ENCODE measurements around the gene PATJ.
"Not testable (repeated sequence)": the region's sequence is repeated elsewhere in the genome, so short reads cannot be mapped to it uniquely, and the experiment has no call there.

The PATJ gene

GRCh38 chr1:62185233-62185632 is 443.0 kb downstream of the PATJ start:
- peaks cover 10% of the 10 kb centered on the region for H3K79me1 ChIP-seq (ENCODE audit: low read length)
- H3K4me3 ChIP-seq (ENCODE audit: low read depth, low read length); H2AFZ ChIP-seq (ENCODE audit: insufficient read depth, low read length, poor library complexity); H3K27ac ChIP-seq (ENCODE audit: low read depth, low read length); H4K91ac ChIP-seq (ENCODE audit: low read depth, low read length); H3K23ac ChIP-seq (ENCODE audit: low read length); H3K27me3 ChIP-seq (ENCODE audit: insufficient read depth, low read length); H2BK5ac ChIP-seq (ENCODE audit: low read depth, low read length, poor library complexity); H3K9me3 ChIP-seq (ENCODE audit: insufficient read depth, low read depth, low read length); H2BK120ac ChIP-seq (ENCODE audit: insufficient read depth, low read length, poor library complexity); H3K4ac ChIP-seq (ENCODE audit: low read depth, low read length); H3K79me2 ChIP-seq (ENCODE audit: control insufficient read depth, insufficient read depth, low read length, poor library complexity); H3K18ac ChIP-seq (ENCODE audit: low read length); H4K12ac ChIP-seq (ENCODE audit: low read depth, low read length); H3K9ac ChIP-seq (ENCODE audit: low read length); H2AK5ac ChIP-seq (ENCODE audit: low read length); H2BK12ac ChIP-seq (ENCODE audit: low read length); H3K4me2 ChIP-seq (ENCODE audit: low read length); H3K14ac ChIP-seq (ENCODE audit: low read length); H3K36me3 ChIP-seq (ENCODE audit: control insufficient read depth in 1 of 2, insufficient read depth in 2 of 2, low read length in 2 of 2); H4K8ac ChIP-seq (ENCODE audit: low read depth, low read length): not testable (repeated sequence)
- no CpG with 5 or more reads among the region's 6 CpGs for WGBS (ENCODE audit: extremely low coverage, insufficient coverage, insufficient read length)
- H3K4me1 ChIP-seq (ENCODE audit: control insufficient read depth in 1 of 2, insufficient read depth in 2 of 2, low read length in 2 of 2), result peaks cover 3 to 13% of the 10 kb centered on the region in 2 experiments
- DNase-seq, result peak in 1 of 2 donors; percentile 6

GRCh38 chr1:62185677-62186076 is 443.4 kb downstream of the PATJ start:
- H4K91ac ChIP-seq (ENCODE audit: low read depth, low read length), result no peak overlapping the region
- no peak overlapping the region for H3K9ac ChIP-seq (ENCODE audit: low read length)
- H4K8ac ChIP-seq (ENCODE audit: low read depth, low read length), result no peak overlapping the region
- WGBS (ENCODE audit: extremely low coverage, insufficient coverage, insufficient read length), result no CpG with 5 or more reads among the region's 3 CpGs
- no peak overlapping the region for H2AK5ac ChIP-seq (ENCODE audit: low read length)
- H3K27me3 ChIP-seq (ENCODE audit: insufficient read depth, low read length), result no peaks in the 10 kb centered on the region
- no peaks in the 10 kb centered on the region for H3K9me3 ChIP-seq (ENCODE audit: insufficient read depth, low read depth, low read length)
- peaks cover 3 to 12% of the 10 kb centered on the region in 2 experiments for H3K4me1 ChIP-seq (ENCODE audit: control insufficient read depth in 1 of 2, insufficient read depth in 2 of 2, low read length in 2 of 2)
- no peak overlapping the region for H3K18ac ChIP-seq (ENCODE audit: low read length)
- no peak overlapping the region for H2BK5ac ChIP-seq (ENCODE audit: low read depth, low read length, poor library complexity)
- no peak overlapping the region for H3K27ac ChIP-seq (ENCODE audit: low read depth, low read length)
- H3K79me2 ChIP-seq (ENCODE audit: control insufficient read depth, insufficient read depth, low read length, poor library complexity), result no peaks in the 10 kb centered on the region
- H3K79me1 ChIP-seq (ENCODE audit: low read length), result peaks cover 8% of the 10 kb centered on the region
- H3K4ac ChIP-seq (ENCODE audit: low read depth, low read length), result no peak overlapping the region
- no peak overlapping the region for H3K14ac ChIP-seq (ENCODE audit: low read length)
- no peak overlapping the region for H2AFZ ChIP-seq (ENCODE audit: insufficient read depth, low read length, poor library complexity)
- no peak overlapping the region for H3K23ac ChIP-seq (ENCODE audit: low read length)
- no peak overlapping the region for H3K4me2 ChIP-seq (ENCODE audit: low read length)
- H3K4me3 ChIP-seq (ENCODE audit: low read depth, low read length), result no peak overlapping the region
- DNase-seq, result no peak
- H3K36me3 ChIP-seq (ENCODE audit: control insufficient read depth in 1 of 2, insufficient read depth in 2 of 2, low read length in 2 of 2), result no peaks in the 10 kb centered on the region
- no peak overlapping the region for H2BK12ac ChIP-seq (ENCODE audit: low read length)
- H4K12ac ChIP-seq (ENCODE audit: low read depth, low read length), result no peak overlapping the region
- no peak overlapping the region for H2BK120ac ChIP-seq (ENCODE audit: insufficient read depth, low read length, poor library complexity)

GRCh38 chr1:62187548-62187947 is 445.3 kb downstream of the PATJ start:
- H3K9me3 ChIP-seq (ENCODE audit: insufficient read depth, low read depth, low read length), result no peaks in the 10 kb centered on the region
- H2BK120ac ChIP-seq (ENCODE audit: insufficient read depth, low read length, poor library complexity), result no peak overlapping the region
- no peak overlapping the region for H2AFZ ChIP-seq (ENCODE audit: insufficient read depth, low read length, poor library complexity)
- no peaks in the 10 kb centered on the region for H3K36me3 ChIP-seq (ENCODE audit: control insufficient read depth in 1 of 2, insufficient read depth in 2 of 2, low read length in 2 of 2)
- H3K14ac ChIP-seq (ENCODE audit: low read length), result no peak overlapping the region
- H2BK5ac ChIP-seq (ENCODE audit: low read depth, low read length, poor library complexity), result no peak overlapping the region
- H3K79me1 ChIP-seq (ENCODE audit: low read length), result peaks cover 3% of the 10 kb centered on the region
- H3K4me1 ChIP-seq (ENCODE audit: control insufficient read depth in 1 of 2, insufficient read depth in 2 of 2, low read length in 2 of 2), result peaks cover 3 to 6% of the 10 kb centered on the region in 2 experiments
- no peaks in the 10 kb centered on the region for H3K27me3 ChIP-seq (ENCODE audit: insufficient read depth, low read length)
- H3K23ac ChIP-seq (ENCODE audit: low read length), result no peak overlapping the region
- H3K4me3 ChIP-seq (ENCODE audit: low read depth, low read length), result no peak overlapping the region
- H4K8ac ChIP-seq (ENCODE audit: low read depth, low read length), result no peak overlapping the region
- no peak overlapping the region for H3K4me2 ChIP-seq (ENCODE audit: low read length)
- H2BK12ac ChIP-seq (ENCODE audit: low read length), result no peak overlapping the region
- DNase-seq, result no peak
- no peak overlapping the region for H3K4ac ChIP-seq (ENCODE audit: low read depth, low read length)
- H3K18ac ChIP-seq (ENCODE audit: low read length), result no peak overlapping the region
- no peaks in the 10 kb centered on the region for H3K79me2 ChIP-seq (ENCODE audit: control insufficient read depth, insufficient read depth, low read length, poor library complexity)
- H3K27ac ChIP-seq (ENCODE audit: low read depth, low read length), result no peak overlapping the region
- H4K91ac ChIP-seq (ENCODE audit: low read depth, low read length), result no peak overlapping the region
- no CpG with 5 or more reads among the region's 5 CpGs for WGBS (ENCODE audit: extremely low coverage, insufficient coverage, insufficient read length)
- H4K12ac ChIP-seq (ENCODE audit: low read depth, low read length), result no peak overlapping the region
- H3K9ac ChIP-seq (ENCODE audit: low read length), result no peak overlapping the region
- H2AK5ac ChIP-seq (ENCODE audit: low read length), result no peak overlapping the region

- Histone ChIP-seq H2BK5ac (ENCODE audit: low read depth, low read length, poor library complexity) (no peak overlapping the region), H4K8ac (ENCODE audit: low read depth, low read length) (no peak overlapping the region), H2AFZ (ENCODE audit: insufficient read depth, low read length, poor library complexity) (no peak overlapping the region), H2AK5ac (ENCODE audit: low read length) (no peak overlapping the region), H4K91ac (ENCODE audit: low read depth, low read length) (no peak overlapping the region), H2BK12ac (ENCODE audit: low read length) (no peak overlapping the region), H2BK120ac (ENCODE audit: insufficient read depth, low read length, poor library complexity) (no peak overlapping the region), H3K4me1 (ENCODE audit: control insufficient read depth in 1 of 2, insufficient read depth in 2 of 2, low read length in 2 of 2) (peaks cover 3 to 6% of the 10 kb centered on the region in 2 experiments), H3K4ac (ENCODE audit: low read depth, low read length) (no peak overlapping the region), H3K79me2 (ENCODE audit: control insufficient read depth, insufficient read depth, low read length, poor library complexity) (no peaks in the 10 kb centered on the region), H3K14ac (ENCODE audit: low read length) (no peak overlapping the region), H4K12ac (ENCODE audit: low read depth, low read length) (no peak overlapping the region), H3K4me3 (ENCODE audit: low read depth, low read length) (no peak overlapping the region), H3K4me2 (ENCODE audit: low read length) (no peak overlapping the region), H3K9me3 (ENCODE audit: insufficient read depth, low read depth, low read length) (no peaks in the 10 kb centered on the region), H3K27me3 (ENCODE audit: insufficient read depth, low read length) (no peaks in the 10 kb centered on the region), H3K18ac (ENCODE audit: low read length) (no peak overlapping the region), H3K9ac (ENCODE audit: low read length) (no peak overlapping the region), H3K79me1 (ENCODE audit: low read length) (peaks cover 3% of the 10 kb centered on the region), H3K36me3 (ENCODE audit: control insufficient read depth in 1 of 2, insufficient read depth in 2 of 2, low read length in 2 of 2) (no peaks in the 10 kb centered on the region), H3K27ac (ENCODE audit: low read depth, low read length) (no peak overlapping the region), H3K23ac (ENCODE audit: low read length) (no peak overlapping the region)
- no peak for DNase-seq
- no CpG with 5 or more reads among the region's 8 CpGs for WGBS (ENCODE audit: extremely low coverage, insufficient coverage, insufficient read length)
Measured at GRCh38 chr1:62188111-62188510, 445.8 kb downstream of the PATJ start.

Measured in trophoblast cell (in vitro differentiated cells and primary cell).